Panc1 (cell line): ENCODE measurements around the gene HYAL2.

Source experiments
- POLR2AphosphoS5 ChIP-seq: IDR thresholded peaks from 2 replicates; pipeline ENCODE4 v1.6.1; 2012; ENCODE audit warnings: mild to moderate bottlenecking, low read depth, low read length, moderate library complexity
- SIN3A ChIP-seq: IDR thresholded peaks from 2 replicates; pipeline ENCODE4 v1.6.1; 2012; ENCODE audit warnings: low read depth, mild to moderate bottlenecking, low read length, moderate library complexity, borderline replicate concordance; ENCODE audit not compliant: insufficient read depth
- TF ChIP-seq, protein P1 (sequence below), 2 experiments: IDR thresholded peaks; 2 replicates each; pipeline ENCODE4 v1.6.1; 2011 to 2012; ENCODE audit warnings: low read depth in 2 of 2, control low read depth in 1 of 2, low read length in 1 of 2, mild to moderate bottlenecking in 1 of 2, moderate library complexity in 1 of 2; ENCODE audit not compliant: insufficient read depth in 1 of 2

DNA sequence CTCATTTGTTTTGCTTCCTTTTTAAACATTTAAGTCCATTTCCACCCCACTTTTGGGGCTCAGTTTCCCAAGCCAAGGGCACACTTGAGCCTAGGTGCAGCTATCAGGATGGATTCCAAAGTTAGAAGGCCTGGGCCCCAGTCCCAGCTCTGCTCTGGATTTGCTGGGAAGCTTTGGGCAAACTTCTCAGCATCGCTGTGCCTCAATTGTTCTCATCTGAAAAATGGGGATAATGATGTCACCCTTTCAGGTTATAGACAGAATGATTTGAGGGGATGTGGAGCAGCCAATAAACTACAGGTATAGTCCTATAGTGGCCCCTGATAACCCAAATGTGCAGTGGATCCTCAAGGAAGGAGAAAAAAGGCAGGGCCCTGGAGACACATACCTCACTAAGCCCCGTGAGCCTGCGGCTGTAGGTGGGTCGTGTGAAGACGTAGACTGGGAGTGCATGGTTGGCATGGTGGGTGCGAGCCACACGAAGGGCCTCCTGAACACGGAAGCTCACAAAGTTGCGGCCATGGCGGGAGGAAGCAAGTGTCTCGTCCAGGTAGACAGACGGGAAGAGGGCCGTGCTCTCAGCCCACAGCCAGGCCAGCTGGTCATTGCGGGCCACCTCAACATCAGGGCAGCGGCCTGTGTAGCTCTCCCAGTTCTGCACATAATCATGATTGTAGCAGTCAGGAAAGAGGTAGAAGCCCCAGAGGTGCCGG is 3.2 kb downstream of the HYAL2 start:
- TF ChIP-seq SIN3A = no peak
- no peak for TF ChIP-seq POLR2AphosphoS5
- TF ChIP-seq, protein P1, sequence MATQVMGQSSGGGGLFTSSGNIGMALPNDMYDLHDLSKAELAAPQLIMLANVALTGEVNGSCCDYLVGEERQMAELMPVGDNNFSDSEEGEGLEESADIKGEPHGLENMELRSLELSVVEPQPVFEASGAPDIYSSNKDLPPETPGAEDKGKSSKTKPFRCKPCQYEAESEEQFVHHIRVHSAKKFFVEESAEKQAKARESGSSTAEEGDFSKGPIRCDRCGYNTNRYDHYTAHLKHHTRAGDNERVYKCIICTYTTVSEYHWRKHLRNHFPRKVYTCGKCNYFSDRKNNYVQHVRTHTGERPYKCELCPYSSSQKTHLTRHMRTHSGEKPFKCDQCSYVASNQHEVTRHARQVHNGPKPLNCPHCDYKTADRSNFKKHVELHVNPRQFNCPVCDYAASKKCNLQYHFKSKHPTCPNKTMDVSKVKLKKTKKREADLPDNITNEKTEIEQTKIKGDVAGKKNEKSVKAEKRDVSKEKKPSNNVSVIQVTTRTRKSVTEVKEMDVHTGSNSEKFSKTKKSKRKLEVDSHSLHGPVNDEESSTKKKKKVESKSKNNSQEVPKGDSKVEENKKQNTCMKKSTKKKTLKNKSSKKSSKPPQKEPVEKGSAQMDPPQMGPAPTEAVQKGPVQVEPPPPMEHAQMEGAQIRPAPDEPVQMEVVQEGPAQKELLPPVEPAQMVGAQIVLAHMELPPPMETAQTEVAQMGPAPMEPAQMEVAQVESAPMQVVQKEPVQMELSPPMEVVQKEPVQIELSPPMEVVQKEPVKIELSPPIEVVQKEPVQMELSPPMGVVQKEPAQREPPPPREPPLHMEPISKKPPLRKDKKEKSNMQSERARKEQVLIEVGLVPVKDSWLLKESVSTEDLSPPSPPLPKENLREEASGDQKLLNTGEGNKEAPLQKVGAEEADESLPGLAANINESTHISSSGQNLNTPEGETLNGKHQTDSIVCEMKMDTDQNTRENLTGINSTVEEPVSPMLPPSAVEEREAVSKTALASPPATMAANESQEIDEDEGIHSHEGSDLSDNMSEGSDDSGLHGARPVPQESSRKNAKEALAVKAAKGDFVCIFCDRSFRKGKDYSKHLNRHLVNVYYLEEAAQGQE (IDR thresholded peaks at IDR 0.05; ENCODE audit: insufficient read depth in 1 of 2, low read depth in 2 of 2, low read length in 1 of 2) = no peak
